Heart left ventricle (tissue), 16 donors: ENCODE results near the gene DMPK. TPM values are rescaled to one million over a fixed set of nuclear protein-coding genes. Genes with fewer than 3 reads are reported as not detected.

Experiments
- ATAC-seq, 4 donors: fragments of 200-7000 bp; cut with Tn5 transposase; one replicate each; pipeline ENCODE4 v1.9.1; 2020 to 2022; ENCODE audit warnings: moderate library complexity in 4 of 4, mild to moderate bottlenecking in 3 of 4, moderate number of reproducible peaks in 1 of 4
- DNase-seq, 5 donors: peaks; one replicate each; pipeline ENCODE4 v3.0.0-alpha.2; 2020
- H3K27ac ChIP-seq, 12 donors: fragments of 200-600 bp; sonication (generic) in 4 of 12; one replicate each; pipeline versions ENCODE4 v1.5.0 to v1.8.0; 2016 to 2022; ENCODE audit warnings: mild to moderate bottlenecking in 2 of 12
- H3K27me3 ChIP-seq, 9 donors: fragments of 200-600 bp; sonication (generic) in 2 of 9; one replicate each; pipeline versions ENCODE4 v1.5.1 to v1.8.0; 2016 to 2022; ENCODE audit warnings: mild to moderate bottlenecking in 3 of 9
- H3K36me3 ChIP-seq, 9 donors: fragments of 200-600 bp; sonication (generic) in 2 of 9; one replicate each; pipeline versions ENCODE4 v1.5.0 to v1.8.0; 2018 to 2022; ENCODE audit warnings: mild to moderate bottlenecking in 2 of 9
- H3K4me1 ChIP-seq, 12 donors: fragments of 200-600 bp; sonication (generic) in 4 of 12; one replicate each; pipeline versions ENCODE4 v1.5.0 to v1.8.0; 2016 to 2022; ENCODE audit warnings: mild to moderate bottlenecking in 3 of 12
- H3K4me3 ChIP-seq, 12 donors: fragments of 200-600 bp; sonication (generic) in 4 of 12; one replicate each; pipeline versions ENCODE4 v1.5.0 to v1.8.0; 2017 to 2022; ENCODE audit warnings: mild to moderate bottlenecking in 9 of 12, moderate library complexity in 4 of 12
- H3K9me3 ChIP-seq, 12 donors: fragments of 200-600 bp; sonication (generic) in 4 of 12; one replicate each; pipeline versions ENCODE4 v1.5.0 to v1.8.0; 2016 to 2022; ENCODE audit warnings: mild to moderate bottlenecking in 1 of 12
- POLR2A ChIP-seq, 2 donors: fragments of 450-650 bp; IDR thresholded peaks; one replicate each; pipeline ENCODE4 v1.6.1; 2017; ENCODE audit warnings: antibody characterized with exemption in 2 of 2, mild to moderate bottlenecking in 2 of 2, moderate library complexity in 2 of 2
- WGBS, 4 donors: extraction: QIAGEN DNeasy Blood & Tissue Kit in 2 of 4; methylation state at CpG; one replicate each; pipeline versions ENCODE4 v1.1.5 to v1.1.7; 2013 to 2018; 5-methylcytosine and 5-hydroxymethylcytosine counted together
- intact Hi-C, 10 donors: fragments of 100-400 bp; cut with DNase I; formaldehyde crosslinking; loops; one replicate each; pipeline versions ENCODE4 v1.11.1 to v1.14.2; 2022
- polyA plus RNA-seq, 2 donors: library from polyadenylated mRNA; stranded (reverse); fragments of 200-250 nt; gene quantifications; one replicate each; pipeline ENCODE4 v1.2.3, GENCODE V29; 2013
- total RNA-seq, 9 donors: library from RNA; depleted of rRNA in 2 of 9; stranded (reverse); fragments of >200 nt in 2 of 9; fragmentation: NEBNext Ultra II Directional in 3 of 9; extraction: Animal tissue kit (Norgen Biotek cat#: 25700) in 3 of 9; gene quantifications; one replicate each; pipeline versions ENCODE4 v1.1.0 to v1.2.4, GENCODE V29; 2016 to 2023
- TF ChIP-seq, protein P1 (sequence below), 12 donors: fragments of 200-600 bp; sonication (generic) in 4 of 12; IDR thresholded peaks; one replicate each; pipeline versions ENCODE4 v1.5.0 to v1.8.0; 2018 to 2022; ENCODE audit warnings: antibody characterized with exemption in 12 of 12, mild to moderate bottlenecking in 5 of 12
- donor health status: ischemic (EF 13 %, LVEDD 7.1; RV severe dilation, severe dysfunction).
- donor health status: healthy with polysubstance abuse.
- donor health status: DM: no; HTN: yes; CAD: no.
- donor health status: DM: no; HTN: no; CAD: no.
- donor health status: ischemic (EF 25% LVEDD 6.9; RV normal size, moderate dysfunction).
- donor health status: ischemic (EF 25% LVEDD 5.7; RV mildly dilated, moderate dysfunction).
- donor health status: healthy.
- donor health status: DM: yes; HTN: yes; CAD: no.
- donor health status: ischemic (EF 35%, LVEDD 5.7; RV mildly dilated, moderate dysfunction).
- donor health status: nonischemic (EF 11% LVEDD 7.7; RV severe dilation, severe dysfunction).
- donor health status: DM: yes; HTN: yes; CAD: no.
- donor health status: PGD.
- donor health status: ischemic (EF 29% LVEDD 5.4; RV normal size, mild dysfunction).
- donor health status: nonischemic (EF 23%, LVEDD 6.1; RV moderate dilation, normal function).

The DMPK gene
- total and polyA plus RNA-seq, 11 donors, result 131 to 778 (median 311) TPM

DNA sequence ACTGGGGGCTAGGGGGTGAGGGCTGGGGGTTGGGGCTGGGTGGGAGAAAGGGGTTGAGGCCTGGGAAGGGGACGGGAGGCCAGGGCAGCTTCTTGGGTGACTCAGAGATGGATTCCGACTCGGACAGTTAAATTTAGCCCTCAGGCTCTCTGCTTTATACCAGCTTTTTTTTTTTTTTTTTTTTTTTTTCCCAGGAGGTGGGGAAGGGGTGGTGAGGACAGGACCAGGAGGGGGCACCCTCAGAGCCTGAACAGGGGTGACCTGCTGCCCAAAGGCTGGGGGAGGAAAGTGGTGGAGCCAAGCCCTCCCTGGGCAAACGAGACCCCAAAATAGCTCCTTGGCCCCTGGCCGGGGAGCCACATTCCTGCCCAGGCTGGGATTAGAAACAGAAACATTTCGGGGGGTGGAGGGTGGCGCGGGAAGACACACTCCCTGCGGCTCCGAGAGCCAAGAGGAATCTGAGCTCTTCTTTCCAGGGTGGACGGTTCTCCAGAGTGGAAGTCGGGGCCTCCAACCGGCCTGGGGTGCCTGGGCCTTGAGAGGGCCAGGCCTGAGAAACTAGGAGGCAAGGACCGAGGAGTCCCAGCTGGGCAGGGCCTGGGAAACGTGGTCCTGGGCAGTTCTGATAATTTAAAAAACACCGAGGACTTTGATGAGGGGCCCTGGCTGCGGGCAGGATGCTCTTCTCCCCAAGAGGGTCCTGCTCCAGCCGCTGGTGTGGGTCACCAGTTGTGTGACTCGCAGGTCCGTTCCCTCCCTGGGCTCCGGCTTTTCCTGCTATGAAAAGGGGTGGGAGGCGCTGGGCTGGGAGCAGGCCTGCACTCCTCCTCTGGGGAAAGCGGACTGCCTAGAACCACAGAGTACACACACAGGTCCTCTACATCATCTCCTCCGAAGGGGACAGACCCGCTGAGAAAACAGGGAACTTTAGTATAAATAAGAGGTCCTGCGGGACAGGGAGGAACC, 813 bp upstream of the DMPK start:
- Histone ChIP-seq H3K4me3 (peak overlapping the region in 10 of 12 donors; percentile 55 to 92 (median 68)), H3K27me3 (peaks cover 0 to 74% (median 0%) of the 10 kb centered on the region in 9 donors), H3K36me3 (peaks cover 0 to 42% (median 28%) of the 10 kb centered on the region in 9 donors), H3K27ac (peak overlapping the region; percentile 74 to 98 (median 95)), H3K4me1 (peaks cover 0 to 84% (median 51%) of the 10 kb centered on the region in 12 donors), H3K9me3 (no peaks in the 10 kb centered on the region)
- TF ChIP-seq, protein P1, sequence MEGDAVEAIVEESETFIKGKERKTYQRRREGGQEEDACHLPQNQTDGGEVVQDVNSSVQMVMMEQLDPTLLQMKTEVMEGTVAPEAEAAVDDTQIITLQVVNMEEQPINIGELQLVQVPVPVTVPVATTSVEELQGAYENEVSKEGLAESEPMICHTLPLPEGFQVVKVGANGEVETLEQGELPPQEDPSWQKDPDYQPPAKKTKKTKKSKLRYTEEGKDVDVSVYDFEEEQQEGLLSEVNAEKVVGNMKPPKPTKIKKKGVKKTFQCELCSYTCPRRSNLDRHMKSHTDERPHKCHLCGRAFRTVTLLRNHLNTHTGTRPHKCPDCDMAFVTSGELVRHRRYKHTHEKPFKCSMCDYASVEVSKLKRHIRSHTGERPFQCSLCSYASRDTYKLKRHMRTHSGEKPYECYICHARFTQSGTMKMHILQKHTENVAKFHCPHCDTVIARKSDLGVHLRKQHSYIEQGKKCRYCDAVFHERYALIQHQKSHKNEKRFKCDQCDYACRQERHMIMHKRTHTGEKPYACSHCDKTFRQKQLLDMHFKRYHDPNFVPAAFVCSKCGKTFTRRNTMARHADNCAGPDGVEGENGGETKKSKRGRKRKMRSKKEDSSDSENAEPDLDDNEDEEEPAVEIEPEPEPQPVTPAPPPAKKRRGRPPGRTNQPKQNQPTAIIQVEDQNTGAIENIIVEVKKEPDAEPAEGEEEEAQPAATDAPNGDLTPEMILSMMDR (IDR thresholded peaks at IDR 0.05), result peak in 5 of 12 donors; percentile 15 to 40 (median 18)
- TF ChIP-seq POLR2A (IDR thresholded peaks at IDR 0.05), result peak in 1 of 2 donors; percentile 53
- peak; percentile 83 to 92 (median 85) for DNase-seq
- 30 to 43% (median 37%) methylated on average over 18 to 26 of the region's 26 CpGs for WGBS, 4 donors
- peak; percentile 64 to 86 (median 77) for ATAC-seq
- intact Hi-C loops, result no loop called here

DNA sequence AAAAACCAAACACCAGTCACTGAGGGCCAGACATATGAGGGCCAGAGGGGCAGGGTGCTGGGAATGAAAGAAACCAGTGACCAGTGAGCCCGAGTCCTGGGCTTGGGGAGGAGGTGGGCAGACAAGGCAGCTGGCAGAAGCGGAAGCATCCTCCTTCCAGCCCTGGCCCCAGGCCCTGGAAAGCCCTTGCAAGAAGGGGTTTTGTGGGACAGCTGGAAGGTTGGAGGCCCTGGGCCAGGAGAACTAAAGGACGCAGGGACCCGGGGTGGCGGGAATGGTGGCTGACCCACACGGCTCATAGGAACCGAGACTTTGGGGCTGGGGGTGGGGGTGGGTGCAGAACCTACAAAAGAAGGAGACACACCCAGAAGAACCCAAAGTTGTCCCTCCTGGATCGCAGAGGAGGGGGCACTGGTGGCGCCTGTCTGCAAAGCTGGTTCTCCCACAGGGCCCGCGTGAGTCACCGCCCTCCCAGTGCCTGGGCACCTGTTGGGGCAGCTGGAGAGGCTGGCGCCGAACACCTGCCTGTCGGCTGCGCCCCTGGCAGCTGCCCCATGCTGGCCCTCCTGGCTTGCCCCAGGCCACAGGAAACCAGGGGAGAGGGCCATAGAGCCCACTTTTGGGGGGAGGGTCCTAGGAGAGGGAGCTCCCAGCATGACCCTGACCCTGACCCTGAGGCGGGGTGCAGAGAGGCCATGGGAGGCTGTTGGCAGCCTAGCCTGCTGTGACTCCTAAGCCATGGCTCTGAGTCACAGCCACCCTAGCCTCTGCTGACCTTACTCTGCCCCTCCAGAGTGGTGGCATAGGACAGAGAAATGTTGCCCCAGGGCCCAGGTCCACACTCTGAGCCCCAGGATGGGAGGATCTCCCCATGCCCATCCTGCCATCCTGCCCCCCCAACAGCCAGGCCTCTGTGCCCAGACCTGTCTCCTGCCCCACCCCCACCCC, 802 bp downstream of the DMPK start:
- H3K27ac ChIP-seq, result peak overlapping the region; percentile 74 to 98 (median 95)
- peak overlapping the region; percentile 37 to 92 (median 63) for H3K4me3 ChIP-seq
- ATAC-seq, result peak in 2 of 4 donors; percentile 7
- H3K27me3 ChIP-seq, result peaks cover 0 to 72% (median 0%) of the 10 kb centered on the region in 9 donors
- H3K36me3 ChIP-seq, result peaks cover 0 to 44% (median 35%) of the 10 kb centered on the region in 9 donors
- TF ChIP-seq, protein P1 (IDR thresholded peaks at IDR 0.05), result no peak
- no peak for TF ChIP-seq POLR2A (IDR thresholded peaks at IDR 0.05)
- intact Hi-C loops, result loop anchor here in 1 of 10 donors (2.0 kb wide), 1 partner anchor 17 kb away; no protein-coding TSS in a partner anchor
- 24 to 39% (median 35%) methylated on average over 12 to 17 of the region's 17 CpGs for WGBS, 4 donors
- DNase-seq, result peak in 2 of 5 donors; percentile 50 to 78
- H3K9me3 ChIP-seq, result no peaks in the 10 kb centered on the region
- peaks cover 0 to 75% (median 51%) of the 10 kb centered on the region in 12 donors for H3K4me1 ChIP-seq

DNA sequence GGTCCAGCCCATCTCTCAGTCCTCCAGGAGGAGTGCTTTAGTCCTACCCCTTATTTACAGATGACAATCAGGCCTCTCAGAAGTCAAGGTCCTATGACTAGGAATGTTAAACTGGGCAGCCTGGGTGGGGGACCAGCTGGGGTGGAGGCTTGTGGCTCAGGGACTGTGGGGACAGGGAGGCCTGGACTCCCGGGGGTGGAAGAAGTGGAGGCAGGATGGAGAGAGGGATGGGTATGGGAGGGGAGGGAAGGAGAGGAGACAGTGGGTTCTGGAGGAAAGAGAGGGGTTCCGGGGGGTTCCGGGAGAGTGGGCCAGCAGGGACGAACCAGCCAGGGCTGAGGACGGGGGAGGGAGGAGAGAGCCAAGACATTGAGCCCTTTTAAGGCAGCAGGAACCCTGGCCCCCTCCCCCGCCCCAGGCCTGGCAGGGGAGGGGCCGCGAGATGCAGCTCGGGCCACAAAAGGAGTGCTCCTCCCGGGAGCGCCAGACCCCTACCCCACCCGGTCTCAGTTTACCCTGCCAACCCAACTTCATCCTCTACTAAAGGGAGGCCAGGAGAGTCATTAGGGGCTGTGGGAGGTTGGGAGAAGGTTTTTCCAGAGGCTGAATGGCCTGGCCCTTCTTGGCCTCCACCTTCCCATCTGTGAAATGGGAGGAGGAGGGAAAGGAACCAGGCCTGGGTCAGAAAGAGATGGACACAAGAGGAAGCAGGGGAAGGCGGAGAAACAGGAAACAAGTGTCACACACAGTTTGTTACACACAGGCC, 1.7 kb downstream of the DMPK start:
- ATAC-seq (no peak), DNase-seq (no peak)
- TF ChIP-seq POLR2A (IDR thresholded peaks at IDR 0.05), result no peak
- TF ChIP-seq, protein P1 (IDR thresholded peaks at IDR 0.05), result no peak
- intact Hi-C loops, result loop anchor here in 1 of 10 donors (2.0 kb wide), 1 partner anchor 18 kb away; no protein-coding TSS in a partner anchor
- H3K9me3 ChIP-seq, result no peaks in the 10 kb centered on the region
- peaks cover 0 to 39% (median 29%) of the 10 kb centered on the region in 9 donors for H3K36me3 ChIP-seq
- peaks cover 0 to 66% (median 0%) of the 10 kb centered on the region in 9 donors for H3K27me3 ChIP-seq
- 17 to 25% (median 25%) methylated on average over 13 of the region's 13 CpGs for WGBS, 4 donors
- H3K27ac ChIP-seq, result peak overlapping the region in 10 of 12 donors; percentile 32 to 98 (median 96)
- H3K4me1 ChIP-seq, result peaks cover 0 to 66% (median 48%) of the 10 kb centered on the region in 12 donors
- H3K4me3 ChIP-seq, result peak overlapping the region; percentile 37 to 92 (median 63)
